HG02678 (cell line): ENCODE measurements around the gene STPG1.

ENCODE experiments used
- ATAC-seq: cut with Tn5 transposase; IDR thresholded peaks from one replicate; pipeline ENCODE4 v1.9.1; 2021; ENCODE audit warnings: mild to moderate bottlenecking, moderate library complexity; ENCODE audit not compliant: unreplicated experiment

STPG1 gene

GRCh38 chr1:24319962-24320361 is 93.6 kb downstream of the STPG1 start:
- ATAC-seq, result no peak

- no peak for ATAC-seq
Observed at GRCh38 chr1:24319312-24319863, 94.2 kb downstream of the STPG1 start, which contains the start of gene GRHL3. TSS of gene GRHL3 (plus strand) at chr1:24319357. CDS start at chr1:24319552, 195 bp downstream.

GRCh38 chr1:24318615-24319311 is 94.8 kb downstream of the STPG1 start:
- no peak for ATAC-seq

GRCh38 chr1:24317956-24318614 is 95.5 kb downstream of the STPG1 start:
- ATAC-seq, result no peak

GRCh38 chr1:24317081-24317480 is 96.5 kb downstream of the STPG1 start:
- ATAC-seq, result no peak

- no peak for ATAC-seq
Observed at GRCh38 chr1:24316645-24317044, 96.9 kb downstream of the STPG1 start.

- no peak for ATAC-seq
Observed at GRCh38 chr1:24315391-24315790, 98.2 kb downstream of the STPG1 start.

- ATAC-seq, result no peak
Observed at GRCh38 chr1:24311741-24312140, 101.8 kb downstream of the STPG1 start.

- ATAC-seq, result no peak
Observed at GRCh38 chr1:24311234-24311633, 102.3 kb downstream of the STPG1 start.

- no peak for ATAC-seq
Observed at GRCh38 chr1:24309762-24310485, 103.7 kb downstream of the STPG1 start.

- no peak for ATAC-seq
Observed at GRCh38 chr1:24308365-24309015, 105.1 kb downstream of the STPG1 start.
